Cardiac ventricle fibroblast (primary cell): Measurements from ENCODE around the gene POTEJ. TPM values are rescaled to one million over a fixed set of nuclear protein-coding genes. Genes with fewer than 3 reads are reported as not detected.

ENCODE experiments used
- total RNA-seq: library from RNA; depleted of rRNA; stranded (reverse); fragments of >200 nt; gene quantifications from 2 replicates; pipeline ENCODE4 v1.2.3, GENCODE V29; 2015

Gene POTEJ
- not detected in 2 replicates for total RNA-seq

GRCh38 chr2:130611140-130611539 lies at the start of gene POTEJ:
TSS of gene POTEJ (plus strand) at chr2:130611440. CDS start at chr2:130611533, 93 bp downstream.

DNA sequence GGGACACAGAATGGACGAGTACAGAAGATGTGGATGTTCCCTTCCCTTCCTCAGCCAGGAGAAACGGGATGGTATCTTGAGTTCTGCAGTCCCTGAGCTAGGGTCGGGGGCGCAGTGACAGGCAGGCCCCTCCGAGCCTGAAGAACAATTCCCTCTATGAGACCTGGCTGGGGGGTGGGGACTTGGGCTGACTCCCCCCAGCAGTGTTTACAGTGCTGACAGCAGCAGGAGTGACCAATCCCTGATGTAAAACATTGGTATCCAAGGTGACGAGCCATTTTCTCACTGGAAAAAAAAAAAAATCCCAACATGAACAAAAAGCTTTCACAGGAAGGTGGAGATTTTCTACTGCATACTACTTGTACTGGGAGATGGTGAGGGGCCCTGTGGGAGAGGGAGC lies 11.8 kb upstream of the POTEJ start, which contains the start of gene CFC1:
Gene CFC1, minus strand, starts transcription at position 183 of the 400 bp plus-strand sequence. CDS start 288 bp downstream, outside the sequence.

Other genes starting within 250 kb of the POTEJ start
- not detected in 2 replicates for gene POTEI, start 102.1 kb upstream of the POTEJ start, total RNA-seq
- gene CFC1B, start 90.2 kb upstream of the POTEJ start, total RNA-seq: not detected in 2 replicates
- gene CFC1, start 11.9 kb upstream of the POTEJ start, total RNA-seq: not detected in 2 replicates
- gene GPR148, start 117.6 kb downstream of the POTEJ start, total RNA-seq: not detected in 2 replicates
- gene AMER3, start 144.1 kb downstream of the POTEJ start, total RNA-seq: not detected in 2 replicates
- gene ARHGEF4, start 225.5 kb downstream of the POTEJ start, total RNA-seq: 6.2 and 8.2 TPM in 2 replicates